NT2/D1 (cell line): ENCODE measurements around the gene C20orf144.

Experiments
- DNase-seq: peaks from one replicate; pipeline ENCODE4 v3.0.0-alpha.2; 2011; ENCODE audit warnings: low read depth, low spot score
- H3K27me3 ChIP-seq: 2 replicates; pipeline ENCODE4 v1.6.0; 2011; ENCODE audit warnings: mild to moderate bottlenecking; ENCODE audit not compliant: insufficient read length, insufficient read depth
- H3K36me3 ChIP-seq: 2 replicates; pipeline ENCODE4 v1.6.1; 2011; ENCODE audit warnings: mild to moderate bottlenecking, low read length, mixed read lengths; ENCODE audit not compliant: insufficient read depth, insufficient read length
- H3K4me1 ChIP-seq: 2 replicates; pipeline ENCODE4 v1.5.1; 2011; ENCODE audit not compliant: insufficient read depth, insufficient read length
- H3K4me3 ChIP-seq: 2 replicates; pipeline ENCODE4 v1.5.1; 2011; ENCODE audit warnings: low read depth; ENCODE audit not compliant: insufficient read length
- H3K9ac ChIP-seq: 2 replicates; pipeline ENCODE4 v1.6.0; 2011; ENCODE audit warnings: low read depth; ENCODE audit not compliant: insufficient read length
- H3K9me3 ChIP-seq: 2 replicates; pipeline ENCODE4 v1.5.1; 2011; ENCODE audit warnings: mild to moderate bottlenecking, low read length; ENCODE audit not compliant: insufficient read depth
- SUZ12 ChIP-seq: IDR thresholded peaks from 2 replicates; pipeline ENCODE4 v1.6.1; 2011; ENCODE audit not compliant: insufficient read length, insufficient read depth; ENCODE audit errors: extremely low read depth
- YY1 ChIP-seq: IDR thresholded peaks from 2 replicates; pipeline ENCODE4 v1.6.1; 2011; ENCODE audit not compliant: insufficient read length, insufficient read depth
- ZNF274 ChIP-seq: IDR thresholded peaks from 2 replicates; pipeline ENCODE4 v1.6.1; 2011; ENCODE audit warnings: mild to moderate bottlenecking, low read depth, low read length

Gene C20orf144

DNA sequence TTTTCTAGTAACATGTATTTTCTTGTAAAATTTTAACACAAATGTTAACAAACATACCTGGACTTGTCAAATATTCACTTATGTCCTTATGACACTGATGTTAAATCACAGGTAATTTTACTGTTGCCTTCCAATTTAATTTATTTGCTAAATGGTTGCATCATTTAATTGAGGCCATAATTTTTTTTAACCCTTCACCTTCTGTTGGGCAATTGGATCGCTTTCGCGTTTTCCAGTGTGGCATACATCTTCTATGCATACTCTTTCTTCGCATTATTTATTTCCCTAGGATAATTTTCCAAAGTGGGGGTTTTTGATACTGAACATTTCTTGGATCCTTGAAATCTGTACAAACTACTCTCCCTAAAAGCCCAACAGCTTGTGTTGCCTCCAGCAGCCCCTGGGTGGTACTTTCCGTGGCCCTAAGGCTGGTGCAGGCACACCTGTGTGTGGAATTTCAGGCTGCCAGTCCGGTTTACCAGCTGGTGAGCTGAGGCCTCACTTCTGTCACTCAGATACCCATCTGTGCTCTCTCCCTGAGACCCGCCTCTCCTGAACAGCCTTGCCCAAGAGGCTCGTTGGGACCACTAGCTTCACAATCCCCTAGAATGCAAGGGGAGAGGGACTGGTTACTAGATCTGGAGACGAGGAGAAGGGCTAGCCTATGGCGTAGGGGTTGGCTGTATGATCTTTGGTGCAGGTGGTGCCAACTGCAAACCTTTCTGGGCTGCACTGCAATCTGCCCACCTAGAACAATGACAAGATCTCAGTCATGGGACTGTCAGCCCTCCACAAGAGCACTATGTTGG, 11.2 kb upstream of the C20orf144 start:
- H3K9ac ChIP-seq: no peak overlapping the region
- peaks cover 7% of the 10 kb centered on the region for H3K4me1 ChIP-seq
- peaks cover 11% of the 10 kb centered on the region for H3K36me3 ChIP-seq
- no peak overlapping the region for H3K4me3 ChIP-seq
- TF ChIP-seq ZNF274 (no peak), SUZ12 (no peak), YY1 (no peak)
- DNase-seq: no peak
- H3K27me3 ChIP-seq: no peaks in the 10 kb centered on the region
- no peaks in the 10 kb centered on the region for H3K9me3 ChIP-seq

- Histone ChIP-seq H3K4me1 (peaks cover 7% of the 10 kb centered on the region), H3K9ac (no peak overlapping the region), H3K9me3 (no peaks in the 10 kb centered on the region), H3K36me3 (peaks cover 17% of the 10 kb centered on the region), H3K27me3 (no peaks in the 10 kb centered on the region), H3K4me3 (no peak overlapping the region)
- no peak for DNase-seq
- TF ChIP-seq ZNF274: no peak
- no peak for TF ChIP-seq YY1
- no peak for TF ChIP-seq SUZ12
Observed at GRCh38 chr20:33651562-33652048, 10.5 kb upstream of the C20orf144 start.

DNA sequence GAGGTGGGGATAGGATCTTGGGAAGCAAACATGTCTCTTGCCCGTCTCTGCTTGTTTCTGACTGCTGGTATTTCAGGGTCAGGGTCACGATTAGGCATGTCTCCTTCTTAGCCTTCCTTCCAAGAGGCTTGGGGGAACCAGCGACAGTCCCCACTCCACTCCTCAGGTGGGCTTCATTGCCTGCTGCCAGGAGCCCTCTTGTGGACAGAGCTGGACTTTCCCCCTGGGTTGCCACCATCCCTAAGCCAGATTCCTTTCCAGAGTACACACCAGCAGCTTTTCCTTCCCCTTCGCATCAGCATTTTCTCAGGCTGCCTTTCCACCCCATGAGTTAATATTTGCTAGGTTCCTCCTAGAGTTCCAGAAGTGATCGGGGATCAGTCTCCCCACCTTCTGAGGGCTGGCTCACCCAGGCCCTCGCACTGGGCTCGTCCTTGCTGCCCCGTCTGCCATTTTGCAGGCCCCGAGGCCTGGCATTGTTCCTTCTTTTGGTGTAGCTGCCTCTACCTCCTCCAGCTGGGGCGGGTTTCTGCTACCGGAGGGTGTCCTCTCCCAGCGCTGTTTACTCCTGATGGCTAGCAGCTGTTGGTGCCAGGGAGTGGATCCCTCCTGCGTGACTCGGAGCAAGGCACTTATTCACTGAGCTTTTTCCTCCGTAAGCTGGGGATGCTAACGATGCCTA, 8.8 kb upstream of the C20orf144 start:
- H3K9me3 ChIP-seq: no peaks in the 10 kb centered on the region
- no peak overlapping the region for H3K4me3 ChIP-seq
- peaks cover 35% of the 10 kb centered on the region for H3K36me3 ChIP-seq
- H3K9ac ChIP-seq: no peak overlapping the region
- H3K27me3 ChIP-seq: no peaks in the 10 kb centered on the region
- TF ChIP-seq ZNF274: no peak
- no peak for TF ChIP-seq YY1
- TF ChIP-seq SUZ12: no peak
- no peak for DNase-seq
- peaks cover 7% of the 10 kb centered on the region for H3K4me1 ChIP-seq

GRCh38 chr20:33653900-33654596, 8.1 kb upstream of the C20orf144 start:
- Histone ChIP-seq H3K9me3 (no peaks in the 10 kb centered on the region), H3K36me3 (peaks cover 42% of the 10 kb centered on the region), H3K9ac (no peak overlapping the region), H3K4me3 (no peak overlapping the region), H3K4me1 (peaks cover 7% of the 10 kb centered on the region), H3K27me3 (no peaks in the 10 kb centered on the region)
- TF ChIP-seq YY1 (no peak), SUZ12 (no peak), ZNF274 (no peak)
- no peak for DNase-seq

DNA sequence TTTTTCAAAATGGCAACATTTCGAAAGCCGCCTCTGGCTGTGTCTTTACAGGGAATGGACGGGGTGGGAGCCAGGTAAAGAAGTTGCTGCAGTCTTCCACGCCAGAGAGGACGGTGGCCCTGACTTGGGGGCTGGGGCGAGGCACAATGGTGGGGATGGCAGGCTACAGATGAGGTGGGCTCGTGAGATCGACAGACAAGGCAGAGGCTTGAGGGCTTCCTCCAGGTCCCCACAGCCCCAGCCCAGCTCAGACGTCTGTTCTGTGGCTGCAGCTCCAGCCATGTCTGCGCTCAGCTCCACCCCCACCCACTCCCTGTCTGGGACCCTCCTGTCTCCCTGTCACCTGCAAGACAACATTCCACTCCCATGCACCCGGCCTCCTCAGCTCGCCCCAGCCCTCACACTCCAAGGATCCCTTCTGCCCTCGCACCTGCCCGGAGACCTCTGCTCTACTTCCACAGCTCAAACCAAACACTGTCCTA, 7.4 kb upstream of the C20orf144 start:
- Histone ChIP-seq H3K4me1 (peaks cover 2% of the 10 kb centered on the region), H3K4me3 (no peak overlapping the region), H3K36me3 (peaks cover 48% of the 10 kb centered on the region), H3K9ac (no peak overlapping the region), H3K27me3 (no peaks in the 10 kb centered on the region), H3K9me3 (no peaks in the 10 kb centered on the region)
- no peak for TF ChIP-seq ZNF274
- TF ChIP-seq YY1: no peak
- TF ChIP-seq SUZ12: no peak
- DNase-seq: no peak

DNA sequence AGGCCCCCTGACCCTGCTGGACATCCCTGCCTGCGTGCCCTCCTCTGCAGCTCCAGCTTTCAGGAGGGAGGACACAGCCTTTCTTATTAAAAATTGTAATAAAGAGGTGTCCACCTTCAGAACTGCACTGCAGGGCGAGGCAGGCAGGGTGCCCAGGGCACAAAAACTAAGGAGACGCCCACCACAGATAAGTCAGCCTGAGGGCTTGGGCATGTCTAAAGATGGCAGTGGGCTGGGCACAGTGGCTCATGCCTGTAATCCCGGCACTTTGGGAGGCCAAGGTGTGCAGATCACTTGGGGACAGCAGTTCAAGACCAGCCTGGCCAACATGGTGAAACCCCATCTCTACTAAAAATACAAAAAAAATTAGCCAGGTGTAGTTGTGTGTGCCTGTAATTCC, 7.0 kb upstream of the C20orf144 start:
- Histone ChIP-seq H3K9me3 (no peaks in the 10 kb centered on the region), H3K4me3 (no peak overlapping the region), H3K9ac (no peak overlapping the region), H3K27me3 (no peaks in the 10 kb centered on the region), H3K4me1 (peaks cover 2% of the 10 kb centered on the region), H3K36me3 (peaks cover 53% of the 10 kb centered on the region)
- no peak for DNase-seq
- TF ChIP-seq ZNF274 (no peak), SUZ12 (no peak), YY1 (no peak)
